BJ (cell line): Measurements from ENCODE around the gene IL36A. TPM values are rescaled to one million over a fixed set of nuclear protein-coding genes. Genes with fewer than 3 reads are reported as not detected.

Source experiments
- CTCF ChIA-PET: fragments of 350-600 bp; formaldehyde crosslinking; extraction: SDS; loops from one replicate; lab custom pipeline; 2021; ENCODE audit warnings: antibody characterized with exemption, inconsistent platforms; lab: Yijun Ruan, JAX
- POLR2A ChIA-PET: fragments of 300-600 bp; sonication (Branson Sonifier 250); formaldehyde crosslinking; extraction: SDS; loops from one replicate; lab custom pipeline; 2021; ENCODE audit warnings: antibody characterized with exemption; lab: Charles Lee
- DNase-seq: peaks from one replicate; pipeline ENCODE4 v3.0.0-alpha.2; 2011; ENCODE audit warnings: low read depth
- H3K27me3 ChIP-seq: 2 replicates; pipeline ENCODE4 v1.6.0; 2011; ENCODE audit warnings: low read length; ENCODE audit not compliant: control insufficient read depth, insufficient read depth
- H3K36me3 ChIP-seq: 2 replicates; pipeline ENCODE4 v1.5.1; 2011; ENCODE audit warnings: low read length; ENCODE audit not compliant: control insufficient read depth, insufficient read depth
- H3K4me3 ChIP-seq: 2 replicates; pipeline ENCODE4 v1.5.1; 2011; ENCODE audit warnings: low read depth, mild to moderate bottlenecking, control low read depth, low read length
- CTCF ChIP-seq: IDR thresholded peaks from 2 replicates; pipeline ENCODE4 v1.5.1; 2011; ENCODE audit warnings: low read depth, mild to moderate bottlenecking, control low read depth, inconsistent platforms, low read length, moderate library complexity; ENCODE audit not compliant: insufficient read depth
- polyA plus RNA-seq: library from polyadenylated mRNA; depleted of rRNA; stranded (reverse); fragments of >200 nt; gene quantifications from 2 replicates; pipeline ENCODE4 v1.2.3, GENCODE V29; 2011

IL36A gene
- polyA plus RNA-seq, 1 experiment: not detected

- CTCF ChIA-PET: no interaction called here
- DNase-seq: no peak
- POLR2A ChIA-PET: no interaction called here
- no peak for TF ChIP-seq CTCF
- Histone ChIP-seq H3K4me3 (no peak overlapping the region), H3K27me3 (peaks cover 14% of the 10 kb centered on the region), H3K36me3 (no peaks in the 10 kb centered on the region)
These were observed 33.0 kb downstream of the IL36A start for GRCh38 chr2:113038291-113038690.

- no peak for DNase-seq
- Histone ChIP-seq H3K36me3 (no peaks in the 10 kb centered on the region), H3K27me3 (peaks cover 14% of the 10 kb centered on the region), H3K4me3 (no peak overlapping the region)
- TF ChIP-seq CTCF: no peak
- POLR2A ChIA-PET: no interaction called here
- CTCF ChIA-PET: no interaction called here
These were observed 33.9 kb downstream of the IL36A start for GRCh38 chr2:113039158-113039557.

- Histone ChIP-seq H3K27me3 (peaks cover 14% of the 10 kb centered on the region), H3K36me3 (no peaks in the 10 kb centered on the region), H3K4me3 (no peak overlapping the region)
- TF ChIP-seq CTCF: no peak
- CTCF ChIA-PET: interaction anchor here (1.3 kb wide), 1 partner anchor 8 kb away, joined by 3 read pairs; no protein-coding TSS in a partner anchor
- DNase-seq: no peak
- POLR2A ChIA-PET: no interaction called here
These were observed 34.5 kb downstream of the IL36A start for GRCh38 chr2:113039719-113040118.

- DNase-seq: no peak
- no peaks in the 10 kb centered on the region for H3K36me3 ChIP-seq
- no peak for TF ChIP-seq CTCF
- POLR2A ChIA-PET: no interaction called here
- no peak overlapping the region for H3K4me3 ChIP-seq
- H3K27me3 ChIP-seq: peaks cover 14% of the 10 kb centered on the region
- CTCF ChIA-PET: no interaction called here
These were observed 36.6 kb downstream of the IL36A start for GRCh38 chr2:113041871-113042270.

DNA sequence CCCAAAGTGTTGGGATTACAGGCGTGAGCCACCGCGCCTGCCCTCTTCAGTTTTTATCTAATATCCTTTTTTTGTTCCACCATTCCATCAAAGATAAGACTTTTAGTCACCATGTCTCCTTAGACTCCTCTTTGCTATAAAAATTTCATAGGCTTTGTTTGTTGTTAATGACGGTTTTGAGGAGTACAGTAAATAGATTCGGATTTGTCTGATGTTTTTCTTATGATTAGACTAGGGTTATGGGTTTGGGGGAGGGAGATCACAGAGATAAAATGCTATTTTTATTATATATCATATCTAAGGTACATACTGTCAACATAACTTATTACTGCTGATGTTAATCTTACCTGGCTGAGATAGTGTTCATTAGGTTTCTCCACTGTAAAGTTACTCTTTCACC is 41.2 kb downstream of the IL36A start:
- TF ChIP-seq CTCF: no peak
- no peak for DNase-seq
- H3K4me3 ChIP-seq: no peak overlapping the region
- H3K27me3 ChIP-seq: peaks cover 1% of the 10 kb centered on the region
- ChIA-PET CTCF (interaction anchor here (0.7 kb wide), 1 partner anchor 10 kb away, joined by 3 read pairs; no protein-coding TSS in a partner anchor), POLR2A (no interaction called here)
- H3K36me3 ChIP-seq: no peaks in the 10 kb centered on the region
